NOMO-1 (cell line): ENCODE results near the gene OR8H1.

Experiments
- DNase-seq, 2 experiments: peaks; one replicate each; lab custom pipeline; 2025; ENCODE audit not compliant: unreplicated experiment in 2 of 2; lab: John Stamatoyannopoulos, UW

OR8H1 gene, protein sequence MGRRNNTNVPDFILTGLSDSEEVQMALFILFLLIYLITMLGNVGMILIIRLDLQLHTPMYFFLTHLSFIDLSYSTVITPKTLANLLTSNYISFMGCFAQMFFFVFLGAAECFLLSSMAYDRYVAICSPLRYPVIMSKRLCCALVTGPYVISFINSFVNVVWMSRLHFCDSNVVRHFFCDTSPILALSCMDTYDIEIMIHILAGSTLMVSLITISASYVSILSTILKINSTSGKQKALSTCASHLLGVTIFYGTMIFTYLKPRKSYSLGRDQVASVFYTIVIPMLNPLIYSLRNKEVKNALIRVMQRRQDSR

DNA sequence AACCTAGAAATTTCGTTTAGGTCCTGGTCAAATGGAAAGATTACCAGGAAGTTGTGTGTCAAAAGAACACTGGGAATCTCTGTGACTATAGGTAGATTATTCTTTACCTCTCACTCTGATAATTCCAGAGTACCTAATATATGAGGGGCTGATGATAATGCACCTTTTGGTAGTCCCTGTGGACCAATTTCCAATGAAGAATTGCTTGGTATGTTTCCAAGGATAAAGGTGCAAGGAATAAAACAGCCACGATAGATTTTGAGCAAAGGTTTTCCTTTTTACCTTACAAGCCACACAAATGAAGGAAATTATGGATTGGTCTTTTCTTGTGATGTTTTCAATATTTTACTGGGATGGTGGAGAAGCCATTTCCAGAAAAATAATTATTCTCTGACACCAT lies at the start of gene OR8H1:
TSS of gene OR8H1 (minus strand) at position 101 of the 400 bp plus-strand sequence. CDS start 1,192 bp downstream, outside the sequence.
- DNase-seq: no peak

DNA sequence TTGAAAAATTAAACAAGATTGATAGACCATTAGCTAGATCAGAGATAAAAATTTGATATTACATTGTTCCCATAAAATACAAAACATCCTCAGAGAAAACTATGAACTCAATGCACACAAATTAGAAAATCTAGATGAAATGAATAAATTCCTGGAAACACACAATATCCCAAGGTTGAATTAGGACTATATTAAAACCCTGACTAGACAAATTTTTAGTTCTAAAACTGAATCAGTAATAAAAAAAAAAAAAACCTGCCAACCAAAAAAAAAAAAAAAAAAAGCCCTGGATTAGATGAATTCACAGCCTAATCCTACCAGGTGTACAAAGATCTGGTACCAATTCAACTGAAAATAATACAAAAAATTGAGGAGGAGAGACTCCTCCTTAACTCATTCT lies 48.2 kb upstream of the OR8H1 start:
- no peak for DNase-seq

DNA sequence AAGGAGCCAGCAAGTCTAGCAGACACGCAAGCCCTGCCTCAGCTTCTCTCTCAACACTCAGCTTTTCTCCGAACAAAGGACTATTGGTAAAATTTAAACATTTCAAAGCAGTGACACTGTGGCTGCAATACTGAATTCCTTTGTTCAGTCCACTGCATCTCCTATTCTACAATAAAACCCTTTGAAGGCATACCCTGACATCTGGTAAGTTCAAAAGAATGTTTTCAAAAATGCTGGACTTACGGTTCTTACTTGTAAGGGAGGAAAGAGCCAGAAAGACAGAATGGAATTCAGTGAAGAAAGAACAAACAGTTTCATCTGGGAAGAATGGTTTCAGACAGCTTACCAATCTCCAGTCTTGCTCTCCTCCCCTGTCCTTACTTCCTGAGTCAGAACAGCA lies 41.1 kb upstream of the OR8H1 start:
- DNase-seq: no peak

DNA sequence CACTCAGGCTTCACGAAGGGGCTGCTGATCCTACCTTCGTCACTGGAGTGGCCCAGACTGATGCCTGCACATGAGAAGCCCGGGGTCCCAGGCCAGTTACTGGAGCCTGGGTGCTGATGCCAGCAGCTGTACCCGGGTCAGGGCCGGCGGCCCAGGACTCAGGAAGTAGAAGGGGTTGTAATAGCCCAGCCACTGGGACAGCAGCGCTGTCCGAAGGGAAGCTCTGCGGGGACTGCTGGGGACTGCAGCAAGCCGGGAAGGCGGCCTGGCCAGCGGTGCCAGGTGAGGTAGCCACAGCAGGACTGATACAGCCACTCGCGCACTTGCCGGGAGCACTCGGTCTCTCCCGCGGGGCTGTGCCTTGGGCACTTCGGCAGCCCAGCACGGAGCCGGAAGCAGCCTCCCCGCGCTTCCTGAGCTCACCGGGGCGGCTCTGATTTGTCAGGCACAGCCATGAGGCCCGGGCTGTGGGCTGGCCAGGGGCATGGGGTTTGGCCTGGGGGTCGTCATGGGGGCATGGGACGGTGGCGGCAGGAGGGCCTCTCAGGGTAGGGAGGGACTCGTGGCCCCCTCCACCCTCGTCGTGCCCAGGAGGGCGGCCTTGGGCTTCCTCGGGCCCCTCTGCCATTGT lies 39.9 kb upstream of the OR8H1 start:
- DNase-seq: no peak

DNA sequence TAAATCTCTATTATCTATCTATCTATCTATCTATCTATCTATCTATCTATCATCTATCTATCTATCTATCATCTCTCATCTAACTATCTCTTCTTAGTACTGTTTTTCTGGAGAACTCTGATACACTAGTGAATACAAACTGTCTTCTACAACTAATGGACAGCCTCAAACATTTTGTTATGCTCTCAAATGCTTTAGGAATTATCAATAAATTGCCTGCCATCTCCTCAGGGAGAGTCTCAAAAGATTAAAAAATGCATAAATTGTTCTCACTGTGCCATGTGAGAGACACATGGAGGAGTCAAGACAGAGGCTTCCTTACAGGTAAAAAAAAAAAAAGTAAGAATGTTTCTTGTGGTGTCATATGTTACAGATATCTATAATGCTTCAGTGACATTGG lies 22.8 kb upstream of the OR8H1 start, which contains the start of gene OR8K3:
TSS of gene OR8K3 (plus strand) at position 301 of the 400 bp plus-strand sequence. CDS start 3,163 bp downstream, outside the sequence.
- DNase-seq: no peak

DNA sequence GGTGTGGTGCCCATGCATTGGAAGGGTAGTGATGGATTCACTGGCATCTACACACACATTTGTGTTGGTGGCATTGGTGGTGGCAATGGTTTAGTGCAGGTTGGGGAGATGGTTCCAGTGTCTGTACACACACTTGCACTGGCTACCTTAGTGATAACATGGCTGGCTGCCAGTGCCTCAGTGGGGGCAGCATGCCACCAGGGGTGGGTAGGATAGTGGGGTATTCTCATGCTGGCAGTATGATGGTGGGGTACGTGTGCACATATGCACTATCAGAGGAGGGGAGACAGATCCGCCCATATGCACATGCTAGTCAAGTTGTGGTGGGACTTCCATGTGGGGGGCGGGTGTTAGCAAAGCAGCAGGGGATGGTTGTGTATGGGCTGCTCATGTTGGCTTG lies 15.8 kb upstream of the OR8H1 start:
- DNase-seq: no peak

DNA sequence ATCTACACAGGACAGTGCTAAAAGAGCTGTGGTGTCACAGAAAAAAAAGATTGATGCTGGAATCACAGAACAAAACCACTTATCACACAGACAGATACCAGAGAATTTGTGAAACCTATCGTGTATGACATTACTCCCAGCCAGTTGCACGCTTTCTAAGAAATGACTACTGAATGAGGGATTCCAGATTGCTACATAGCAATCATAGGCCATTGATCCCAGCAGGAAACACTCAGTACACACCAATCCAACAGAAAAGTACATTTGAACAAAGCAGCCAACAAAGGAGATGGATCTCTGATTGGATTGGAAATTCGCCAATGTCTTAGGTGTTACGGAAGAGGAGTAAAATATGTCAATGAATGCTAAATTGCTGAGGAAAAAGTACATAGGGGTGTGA lies 4.8 kb upstream of the OR8H1 start:
- no peak for DNase-seq

DNA sequence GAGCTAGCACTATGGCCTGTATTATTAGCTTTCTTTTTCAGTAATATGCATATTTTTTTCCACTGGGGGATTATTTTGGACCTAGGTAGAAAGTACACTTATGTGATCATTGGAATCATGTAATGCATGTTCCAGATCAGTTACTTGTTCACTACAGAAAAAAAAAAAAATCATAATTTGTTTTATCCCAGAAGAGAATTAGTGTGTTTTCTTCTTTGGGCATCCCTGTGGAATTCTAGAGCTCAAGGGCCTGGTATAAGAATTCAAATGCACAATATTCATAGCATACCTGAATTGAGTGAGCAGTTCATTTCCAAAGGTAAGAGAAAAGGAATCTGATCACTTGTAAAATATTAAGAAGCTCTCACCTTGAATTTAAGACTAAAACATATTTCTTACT lies 18.2 kb downstream of the OR8H1 start, which contains the start of gene OR5T1:
TSS of gene OR5T1 (plus strand) at position 301 of the 400 bp plus-strand sequence. CDS start 1,485 bp downstream, outside the sequence.
- no peak for DNase-seq

DNA sequence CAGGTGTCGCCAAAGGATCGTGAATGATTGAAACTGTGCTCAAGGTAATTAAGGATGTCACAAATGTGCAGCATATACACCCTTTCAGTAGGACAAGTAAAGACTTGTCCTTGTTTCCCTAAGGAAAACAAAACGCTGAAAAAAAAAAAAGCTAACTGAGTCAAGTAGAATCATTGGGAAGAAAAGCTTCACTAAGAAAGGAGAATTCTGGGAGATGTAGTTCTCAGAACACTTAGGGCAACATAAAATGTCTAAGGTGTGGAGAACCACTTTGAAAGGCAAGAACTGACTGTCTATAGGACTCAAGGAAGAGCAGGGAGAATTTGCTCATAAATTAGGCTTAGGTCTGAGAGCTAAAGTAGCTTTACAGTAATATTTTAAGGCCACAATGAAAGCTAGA lies 21.0 kb downstream of the OR8H1 start:
- DNase-seq: no peak

DNA sequence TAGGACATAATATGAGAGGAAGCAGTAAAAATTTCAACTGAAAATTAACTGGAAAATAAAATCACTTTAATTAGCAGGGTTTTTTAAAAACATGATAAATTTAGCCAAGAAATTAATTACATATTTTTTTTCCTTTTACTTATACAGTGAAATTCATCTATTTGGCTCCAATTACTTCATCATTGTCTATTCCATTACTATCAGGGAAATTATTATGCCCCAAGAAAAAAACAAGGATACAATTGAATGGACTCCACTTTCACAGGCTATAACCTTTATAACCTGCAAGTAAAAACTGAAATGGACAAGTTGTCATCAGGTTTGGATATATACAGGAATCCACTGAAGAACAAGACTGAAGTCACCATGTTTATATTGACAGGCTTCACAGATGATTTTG lies 40.1 kb downstream of the OR8H1 start, which contains the start of gene OR5T3:
TSS of gene OR5T3 (plus strand) at position 301 of the 400 bp plus-strand sequence. CDS start at position 301, 0 bp downstream.
- no peak for DNase-seq
